ENCODE results near the gene MAZ.
"Not testable (repeated sequence)": the region's sequence is repeated elsewhere in the genome, so short reads cannot be mapped to it uniquely, and the experiment has no call there.

MAZ gene

GRCh38 chr16:29806099-29806579, at the start of gene MAZ:
TSS of gene MAZ (plus strand) at chr16:29806529. CDS start at chr16:29806702, 173 bp downstream.
- TF ChIP-seq CTCF (IDR thresholded peaks at IDR 0.05; ENCODE audit: low read depth, low read length, missing control alignments): no peak
- DNase-seq (ENCODE audit: low read depth): no peak
- H3K4me3 ChIP-seq (ENCODE audit: low read depth, low read length): peak within 1 kb of the TSS; percentile 89

GRCh38 chr16:29756654-29757053, 49.7 kb upstream of the MAZ start:
- no peak for DNase-seq (ENCODE audit: low read depth)
- no peak for TF ChIP-seq CTCF (IDR thresholded peaks at IDR 0.05; ENCODE audit: low read depth, low read length, missing control alignments)
- H3K4me3 ChIP-seq (ENCODE audit: low read depth, low read length): no peak overlapping the region

GRCh38 chr16:29757086-29757485, 49.2 kb upstream of the MAZ start:
- H3K4me3 ChIP-seq (ENCODE audit: low read depth, low read length); DNase-seq (ENCODE audit: low read depth): not testable (repeated sequence)

GRCh38 chr16:29757950-29758466, 48.3 kb upstream of the MAZ start:
- no peak for TF ChIP-seq CTCF (IDR thresholded peaks at IDR 0.05; ENCODE audit: low read depth, low read length, missing control alignments)
- DNase-seq (ENCODE audit: low read depth): no peak
- H3K4me3 ChIP-seq (ENCODE audit: low read depth, low read length): no peak overlapping the region

GRCh38 chr16:29760567-29761279, 45.6 kb upstream of the MAZ start:
- no peak for DNase-seq (ENCODE audit: low read depth)
- no peak for TF ChIP-seq CTCF (IDR thresholded peaks at IDR 0.05; ENCODE audit: low read depth, low read length, missing control alignments)
- no peak overlapping the region for H3K4me3 ChIP-seq (ENCODE audit: low read depth, low read length)

- DNase-seq (ENCODE audit: low read depth); H3K4me3 ChIP-seq (ENCODE audit: low read depth, low read length): not testable (repeated sequence)
Measured at GRCh38 chr16:29761280-29761651, 45.1 kb upstream of the MAZ start.

GRCh38 chr16:29761882-29762281, 44.4 kb upstream of the MAZ start:
- no peak overlapping the region for H3K4me3 ChIP-seq (ENCODE audit: low read depth, low read length)
- DNase-seq (ENCODE audit: low read depth): no peak
- TF ChIP-seq CTCF (IDR thresholded peaks at IDR 0.05; ENCODE audit: low read depth, low read length, missing control alignments): no peak

GRCh38 chr16:29763326-29763725, 43.0 kb upstream of the MAZ start:
- no peak overlapping the region for H3K4me3 ChIP-seq (ENCODE audit: low read depth, low read length)
- TF ChIP-seq CTCF (IDR thresholded peaks at IDR 0.05; ENCODE audit: low read depth, low read length, missing control alignments): no peak
- DNase-seq (ENCODE audit: low read depth): no peak

All from GM12864 (cell line).